IPS-NIHi11 (cell line): ENCODE results near the gene MIA2.
"Not testable (repeated sequence)": the region's sequence is repeated elsewhere in the genome, so short reads cannot be mapped to it uniquely, and the experiment has no call there.

Experiments
- DNase-seq: peaks from one replicate; pipeline ENCODE4 v3.0.0; 2012; ENCODE audit warnings: mixed read lengths, low spot score

Gene MIA2

GRCh38 chr14:39267608-39268005, 33.9 kb downstream of the MIA2 start:
- DNase-seq = peak; percentile 10

- DNase-seq = no peak
These were observed 34.7 kb downstream of the MIA2 start for GRCh38 chr14:39268393-39268792.

- DNase-seq = no peak
These were observed 39.2 kb downstream of the MIA2 start for GRCh38 chr14:39272918-39273317.

- no peak for DNase-seq
These were observed 41.7 kb downstream of the MIA2 start for GRCh38 chr14:39275395-39275794.

- no peak for DNase-seq
These were observed 42.3 kb downstream of the MIA2 start for GRCh38 chr14:39276005-39276404.

- no peak for DNase-seq
These were observed 42.9 kb downstream of the MIA2 start for GRCh38 chr14:39276579-39277114.

GRCh38 chr14:39279515-39279914, 45.8 kb downstream of the MIA2 start:
- DNase-seq = no peak

GRCh38 chr14:39280678-39281077, 47.0 kb downstream of the MIA2 start:
- DNase-seq = not testable (repeated sequence)

- no peak for DNase-seq
These were observed 55.8 kb downstream of the MIA2 start for GRCh38 chr14:39289523-39289922.

GRCh38 chr14:39291701-39292100, 58.0 kb downstream of the MIA2 start:
- DNase-seq = no peak

GRCh38 chr14:39293629-39294028, 59.9 kb downstream of the MIA2 start:
- no peak for DNase-seq

- not testable (repeated sequence) for DNase-seq
These were observed 66.7 kb downstream of the MIA2 start for GRCh38 chr14:39300389-39300788.

GRCh38 chr14:39302124-39302810, 68.6 kb downstream of the MIA2 start:
- DNase-seq = no peak

GRCh38 chr14:39303115-39303514, 69.4 kb downstream of the MIA2 start:
- DNase-seq = no peak

GRCh38 chr14:39307815-39308214, 74.1 kb downstream of the MIA2 start:
- DNase-seq = no peak

- DNase-seq = no peak
These were observed 76.3 kb downstream of the MIA2 start for GRCh38 chr14:39310051-39310450.

- DNase-seq = no peak
These were observed 82.2 kb downstream of the MIA2 start for GRCh38 chr14:39315859-39316444.

GRCh38 chr14:39316830-39317553, 83.3 kb downstream of the MIA2 start:
- no peak for DNase-seq

- DNase-seq = no peak
These were observed 84.9 kb downstream of the MIA2 start for GRCh38 chr14:39318574-39318973.

GRCh38 chr14:39319381-39319780, 85.7 kb downstream of the MIA2 start:
- DNase-seq = no peak

GRCh38 chr14:39320318-39320717, 86.6 kb downstream of the MIA2 start:
- no peak for DNase-seq

GRCh38 chr14:39322807-39323206, 89.1 kb downstream of the MIA2 start:
- DNase-seq = no peak

- no peak for DNase-seq
These were observed 90.4 kb downstream of the MIA2 start for GRCh38 chr14:39324097-39324496.
